Stimulated activated CD8-positive, alpha-beta memory T cell treated with anti-CD3 and anti-CD28 coated beads, Interleukin-4, amount 100 ng/mL, for 24 hours (primary cell): ENCODE data around the gene CAMTA1.
A peak's percentile ranks its signal among the peaks of the same experiment; 100 is the strongest.
"Not testable (repeated sequence)": the region's sequence is repeated elsewhere in the genome, so short reads cannot be mapped to it uniquely, and the experiment has no call there.

Experiments used
- DNase-seq: peaks from one replicate; pipeline ENCODE4 v3.0.0-alpha.2; 2020; ENCODE audit warnings: low read depth

Gene CAMTA1

GRCh38 chr1:7702365-7702764, 917.1 kb downstream of the CAMTA1 start:
- DNase-seq = no peak

GRCh38 chr1:7703321-7704213, 918.3 kb downstream of the CAMTA1 start:
- no peak for DNase-seq

DNA sequence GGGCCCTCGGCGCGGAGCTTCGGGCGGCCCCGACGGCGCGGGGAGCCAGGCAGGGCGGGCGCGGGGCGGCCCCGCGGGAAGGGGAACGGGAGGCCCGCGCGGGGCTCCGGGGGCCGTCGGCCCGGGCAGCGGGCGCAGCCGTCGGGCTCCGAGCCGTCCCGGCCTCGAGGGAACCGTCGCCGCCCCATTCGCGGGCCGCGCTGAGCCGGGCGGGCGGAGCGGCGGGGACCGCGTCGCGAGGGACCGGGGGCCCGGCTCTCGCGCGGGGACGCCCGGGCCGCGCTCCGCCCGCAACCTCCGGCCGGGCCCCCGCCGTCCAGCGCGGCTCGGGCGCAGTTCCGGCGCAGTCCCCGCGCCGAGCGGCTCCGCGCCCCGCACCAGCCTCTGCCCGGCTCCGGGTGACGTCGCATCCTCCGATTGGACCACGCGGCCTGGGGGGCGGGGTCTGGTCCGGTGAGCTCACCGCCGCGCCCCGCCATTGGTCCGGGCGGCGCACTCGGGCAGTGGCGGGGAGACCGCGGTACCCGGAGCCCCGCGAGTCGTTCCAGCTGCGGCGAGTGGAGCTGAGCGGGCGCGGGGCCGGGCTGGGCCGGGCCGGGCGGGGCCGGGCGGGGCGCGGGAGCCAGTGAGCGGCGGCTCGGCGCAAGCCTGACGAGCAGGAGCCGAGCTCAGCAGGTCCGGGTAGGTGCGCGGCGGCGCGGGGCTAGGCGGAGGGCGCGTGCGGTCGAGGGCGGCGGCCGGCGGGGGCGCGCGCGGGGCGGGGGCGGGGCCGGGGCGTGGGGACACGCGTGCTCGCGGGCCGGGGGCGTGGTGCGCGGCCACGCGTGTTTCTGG, 919.2 kb downstream of the CAMTA1 start:
- DNase-seq = peak; percentile 87

- DNase-seq = no peak
Observed at GRCh38 chr1:7705048-7705907, 920.0 kb downstream of the CAMTA1 start.

DNA sequence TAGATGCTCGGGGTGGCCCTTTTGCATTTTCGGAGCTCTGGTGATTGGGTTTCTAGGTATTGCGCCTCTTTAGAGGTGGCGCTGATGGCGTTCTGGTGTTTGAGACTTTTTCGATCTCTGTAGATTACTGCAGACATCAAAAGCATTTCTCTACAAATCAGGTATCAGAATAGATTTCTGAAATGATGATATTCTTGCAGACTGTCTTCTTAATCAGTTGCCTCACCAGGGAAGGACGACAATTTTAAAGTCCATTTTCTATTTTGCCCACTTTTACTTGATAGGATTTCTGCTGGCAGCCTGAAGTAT, 920.6 kb downstream of the CAMTA1 start:
- DNase-seq = no peak

- no peak for DNase-seq
Observed at GRCh38 chr1:7707527-7707926, 922.3 kb downstream of the CAMTA1 start.

DNA sequence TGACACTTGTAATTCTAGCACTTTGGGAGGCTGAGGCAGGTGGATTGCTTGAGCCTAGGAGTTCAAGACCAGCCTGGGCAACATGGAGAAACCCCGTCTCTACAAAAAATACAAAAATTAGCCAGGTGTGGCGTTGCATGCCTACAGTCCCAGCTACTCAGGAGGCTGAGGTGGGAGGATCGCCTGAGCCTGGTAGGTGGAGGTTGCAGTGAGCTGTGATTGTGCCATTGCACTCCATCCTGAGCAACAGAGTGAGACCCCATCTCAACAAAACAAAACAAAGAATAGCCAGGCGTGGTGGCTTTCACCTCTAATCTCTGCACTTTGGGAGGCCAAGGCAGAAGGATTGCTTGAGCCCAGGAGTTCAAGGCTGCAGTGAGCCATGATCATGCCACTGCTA, 922.8 kb downstream of the CAMTA1 start:
- not testable (repeated sequence) for DNase-seq

- DNase-seq = no peak
Observed at GRCh38 chr1:7710859-7711258, 925.6 kb downstream of the CAMTA1 start.

- DNase-seq = no peak
Observed at GRCh38 chr1:7712731-7713323, 927.6 kb downstream of the CAMTA1 start.

- DNase-seq = no peak
Observed at GRCh38 chr1:7716506-7716905, 931.3 kb downstream of the CAMTA1 start.

GRCh38 chr1:7717748-7718368, 932.6 kb downstream of the CAMTA1 start:
- no peak for DNase-seq

DNA sequence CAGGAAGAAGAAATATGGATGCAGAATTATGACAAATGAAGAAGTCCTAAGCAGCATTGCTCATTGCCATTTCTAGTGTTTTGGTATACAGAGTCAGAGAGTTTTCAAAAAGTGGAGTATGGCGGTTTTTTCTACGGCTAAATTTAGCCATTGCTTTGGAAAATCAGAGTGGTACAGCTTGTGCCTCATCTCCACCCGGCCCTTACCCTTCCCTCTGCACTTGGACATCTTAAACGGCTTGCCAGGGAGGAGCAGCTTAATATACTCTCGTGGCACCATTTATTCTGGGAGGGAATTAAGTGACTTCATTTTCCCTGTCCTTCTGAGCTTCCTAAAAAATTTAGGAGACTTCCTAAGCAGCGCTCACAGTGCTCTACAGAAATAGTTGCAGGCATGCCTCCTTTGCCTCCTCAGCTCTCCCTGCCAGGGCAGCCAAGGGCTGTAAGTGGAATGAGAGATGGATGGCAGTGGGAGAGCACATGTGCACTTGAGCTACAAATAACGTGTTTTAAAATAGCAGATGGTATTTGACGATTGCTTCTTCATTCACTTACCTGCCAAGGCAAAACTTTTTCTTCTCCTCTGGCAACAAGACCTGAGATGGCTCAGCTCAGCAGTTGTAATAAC, 934.3 kb downstream of the CAMTA1 start:
- DNase-seq = no peak

- DNase-seq = no peak
Observed at GRCh38 chr1:7721940-7722669, 936.9 kb downstream of the CAMTA1 start.

GRCh38 chr1:7722670-7723012, 937.4 kb downstream of the CAMTA1 start:
- no peak for DNase-seq

- no peak for DNase-seq
Observed at GRCh38 chr1:7726623-7727022, 941.4 kb downstream of the CAMTA1 start.

DNA sequence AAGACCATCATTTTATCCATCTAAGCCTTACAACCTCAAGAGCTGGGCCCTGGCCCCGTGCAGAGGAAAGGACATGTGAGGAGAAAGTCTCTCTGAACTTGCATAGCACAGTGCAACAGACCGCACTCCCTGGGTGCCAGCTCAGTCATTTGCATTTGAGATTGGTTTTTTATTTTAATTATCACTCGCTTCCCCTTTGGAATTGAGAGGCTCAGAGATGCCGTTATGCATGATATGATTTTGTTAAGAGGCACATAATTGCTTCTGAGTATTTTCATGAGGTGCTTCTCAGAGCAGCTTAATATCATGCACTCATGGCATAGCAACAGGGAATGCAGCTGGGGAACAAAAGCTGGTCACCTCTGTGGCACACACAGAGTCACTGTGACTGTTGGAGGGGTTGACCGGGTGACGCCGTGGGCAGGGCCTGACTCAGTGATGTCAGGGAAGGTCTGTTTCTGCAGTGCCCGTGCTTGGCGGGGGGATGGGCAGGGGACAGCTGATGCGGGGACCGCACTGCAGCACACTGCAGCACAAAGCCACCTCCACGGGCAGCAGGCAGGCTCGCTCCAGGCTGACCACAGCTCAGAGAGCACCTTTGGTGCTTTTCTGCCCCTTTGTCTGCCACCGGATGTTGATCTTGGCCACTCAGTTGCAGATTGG, 942.7 kb downstream of the CAMTA1 start:
- DNase-seq = no peak

DNA sequence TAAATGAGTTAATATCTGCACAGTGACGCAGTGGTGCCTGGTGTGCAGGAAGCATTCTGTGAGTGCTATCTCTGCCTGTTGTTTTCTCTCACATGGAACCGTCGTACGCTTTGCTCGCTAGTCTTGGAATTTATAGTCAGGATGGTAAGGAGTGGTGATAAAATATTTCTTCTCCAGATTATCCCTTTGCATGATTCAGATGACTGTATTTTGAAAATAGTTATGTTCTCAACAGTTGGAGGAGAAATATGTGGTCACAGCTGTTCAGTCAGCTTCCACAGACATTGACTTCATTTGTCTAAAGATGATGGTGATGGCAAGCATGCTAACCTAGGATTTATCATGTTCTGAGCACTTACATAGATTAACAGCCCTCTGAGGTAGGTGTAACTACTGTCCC, 944.5 kb downstream of the CAMTA1 start:
- DNase-seq = no peak

DNA sequence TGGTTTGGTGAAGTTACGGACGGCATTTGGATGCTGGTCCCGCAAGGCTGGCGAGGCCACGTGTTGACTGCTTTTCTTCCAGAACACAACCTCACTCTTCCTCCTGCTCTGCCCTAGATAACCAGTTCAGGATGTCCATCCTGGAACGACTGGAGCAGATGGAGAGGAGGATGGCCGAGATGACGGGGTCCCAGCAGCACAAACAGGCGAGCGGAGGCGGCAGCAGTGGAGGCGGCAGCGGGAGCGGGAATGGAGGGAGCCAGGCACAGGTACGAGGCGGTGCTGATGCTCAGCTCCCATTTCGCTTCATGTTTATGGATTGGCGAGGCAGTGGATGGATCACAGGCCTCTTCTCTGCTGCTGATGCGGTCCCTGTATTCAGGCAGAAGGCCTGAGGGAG, 947.1 kb downstream of the CAMTA1 start:
- DNase-seq = no peak

DNA sequence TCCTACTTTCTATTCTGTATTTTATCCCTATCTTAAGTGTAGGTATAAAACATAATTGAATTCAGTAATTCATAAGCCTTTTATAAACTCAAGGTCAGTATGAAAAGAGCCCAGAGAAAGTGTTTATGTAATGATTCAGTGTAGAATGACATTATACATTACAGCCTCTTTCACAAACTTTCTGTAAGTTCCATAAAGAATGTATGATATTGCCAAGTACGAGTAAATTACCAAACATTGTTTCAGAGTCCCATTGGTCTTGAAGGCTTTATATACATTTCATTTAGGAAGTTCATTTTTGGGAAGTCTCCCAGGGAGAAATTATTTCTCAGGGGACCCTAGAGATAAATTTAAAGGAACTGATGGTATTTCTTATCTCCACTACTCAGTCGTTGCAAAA, 948.0 kb downstream of the CAMTA1 start:
- no peak for DNase-seq

DNA sequence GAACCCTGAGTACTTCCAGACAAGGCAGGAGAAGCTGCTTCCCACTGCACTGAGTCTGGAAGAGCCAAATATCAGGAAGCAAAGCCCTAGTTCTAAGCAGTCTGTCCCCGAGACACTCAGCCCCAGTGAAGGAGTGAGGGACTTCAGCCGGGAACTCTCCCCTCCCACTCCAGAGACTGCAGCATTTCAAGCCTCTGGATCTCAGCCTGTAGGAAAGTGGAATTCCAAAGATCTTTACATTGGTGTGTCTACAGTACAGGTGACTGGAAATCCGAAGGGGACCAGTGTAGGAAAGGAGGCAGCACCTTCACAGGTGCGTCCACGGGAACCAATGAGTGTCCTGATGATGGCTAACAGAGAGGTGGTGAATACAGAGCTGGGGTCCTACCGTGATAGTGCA, 952.8 kb downstream of the CAMTA1 start:
- DNase-seq = no peak
